GM19468 (cell line): ENCODE measurements around the gene CDKN2B.

Experiments used
- ATAC-seq: cut with Tn5 transposase; IDR thresholded peaks from one replicate; pipeline ENCODE4 v1.9.1; 2021; ENCODE audit warnings: mild to moderate bottlenecking, moderate library complexity, moderate number of reproducible peaks; ENCODE audit not compliant: unreplicated experiment; ENCODE audit errors: extremely low read depth

CDKN2B gene

GRCh38 chr9:21995666-21996398 is 13.3 kb downstream of the CDKN2B start:
- no peak for ATAC-seq

GRCh38 chr9:21995006-21995665 is 14.0 kb downstream of the CDKN2B start:
- ATAC-seq, result peak; percentile 64

GRCh38 chr9:21994556-21995005 is 14.5 kb downstream of the CDKN2B start, which contains the start of gene CDKN2B-AS1:
Gene CDKN2B-AS1, plus strand, starts transcription at chr9:21994791.
- peak; percentile 22 for ATAC-seq

GRCh38 chr9:21993893-21994555 is 15.1 kb downstream of the CDKN2B start, which contains the start of gene CDKN2A:
Gene CDKN2A, minus strand, starts transcription at chr9:21994392.
- ATAC-seq, result peak; percentile 8

- ATAC-seq, result no peak
Observed at GRCh38 chr9:21993007-21993406, 16.1 kb downstream of the CDKN2B start.

GRCh38 chr9:21991072-21991959 is 17.8 kb downstream of the CDKN2B start:
- no peak for ATAC-seq

- ATAC-seq, result no peak
Observed at GRCh38 chr9:21989440-21990189, 19.5 kb downstream of the CDKN2B start.

GRCh38 chr9:21988056-21988990 is 20.8 kb downstream of the CDKN2B start:
- no peak for ATAC-seq

- peak; percentile 59 for ATAC-seq
Observed at GRCh38 chr9:21985964-21986667, 23.0 kb downstream of the CDKN2B start.

GRCh38 chr9:21984101-21984500 is 25.0 kb downstream of the CDKN2B start:
- ATAC-seq, result no peak

GRCh38 chr9:21983561-21983935 is 25.6 kb downstream of the CDKN2B start:
- ATAC-seq, result no peak

- ATAC-seq, result no peak
Observed at GRCh38 chr9:21982861-21983560, 26.1 kb downstream of the CDKN2B start.

GRCh38 chr9:21982391-21982790 is 26.7 kb downstream of the CDKN2B start:
- ATAC-seq, result no peak

GRCh38 chr9:21976334-21976875 is 32.7 kb downstream of the CDKN2B start:
- ATAC-seq, result no peak

- ATAC-seq, result peak; percentile 34
Observed at GRCh38 chr9:21974722-21975409, 34.2 kb downstream of the CDKN2B start.

- ATAC-seq, result no peak
Observed at GRCh38 chr9:21974343-21974721, 34.8 kb downstream of the CDKN2B start.
